H1 (cell line): Measurements from ENCODE around the gene FRRS1L. TPM values are rescaled to one million over a fixed set of nuclear protein-coding genes. Genes with fewer than 3 reads are reported as not detected.

ENCODE experiments used
- CTCF ChIA-PET: fragments of 300-600 bp; sonication (Branson Sonifier 250); formaldehyde crosslinking; loops from one replicate; lab custom pipeline; 2021; ENCODE audit not compliant: partially characterized antibody; lab: Charles Lee
- POLR2A ChIA-PET: fragments of 300-600 bp; sonication (Branson Sonifier 250); formaldehyde crosslinking; loops from one replicate; lab custom pipeline; 2021; ENCODE audit warnings: inconsistent platforms; ENCODE audit not compliant: partially characterized antibody; lab: Charles Lee
- DNase-seq, 2 experiments: peaks; one replicate each; pipeline versions ENCODE4 v3.0.0 to v3.0.0-alpha.2; 2010 to 2022; ENCODE audit warnings: low spot score in 2 of 2, low read depth in 1 of 2, mixed read lengths in 1 of 2
- FAIRE-seq: peaks from 2 replicates; lab custom pipeline; 2011; peaks lifted over from hg19 to GRCh38; lab: Jason Lieb, UNC
- H2AFZ ChIP-seq: 2 replicates; pipeline ENCODE4 v1.8.1; 2012; ENCODE audit warnings: low read length, inconsistent platforms
- H2AK5ac ChIP-seq: 2 replicates; pipeline ENCODE4 v1.6.1; 2013; ENCODE audit warnings: low read depth, low read length
- H2BK120ac ChIP-seq: replicated peaks from 2 replicates; pipeline ENCODE3; 2013; ENCODE audit warnings: low read depth, low read length, inconsistent platforms
- H2BK12ac ChIP-seq: 2 replicates; pipeline ENCODE4 v1.6.1; 2013; ENCODE audit warnings: low read depth, low read length
- H2BK15ac ChIP-seq: 2 replicates; pipeline ENCODE4 v1.6.1; 2013; ENCODE audit warnings: low read length
- H2BK20ac ChIP-seq: 2 replicates; pipeline ENCODE4 v1.6.1; 2013; ENCODE audit warnings: low read length
- H2BK5ac ChIP-seq: 2 replicates; pipeline ENCODE4 v1.6.1; 2013; ENCODE audit warnings: low read depth, low read length
- H3K14ac ChIP-seq: 2 replicates; pipeline ENCODE4 v1.6.1; 2013; ENCODE audit warnings: inconsistent platforms; ENCODE audit not compliant: insufficient read length
- H3K18ac ChIP-seq: 2 replicates; pipeline ENCODE4 v1.6.1; 2013; ENCODE audit warnings: low read length; ENCODE audit errors: extremely low read depth
- H3K23ac ChIP-seq: 2 replicates; pipeline ENCODE4 v1.6.1; 2013; ENCODE audit warnings: inconsistent platforms; ENCODE audit not compliant: insufficient read length
- H3K23me2 ChIP-seq: 2 replicates; pipeline ENCODE4 v1.6.1; 2013; ENCODE audit warnings: low read depth, low read length
- H3K27ac ChIP-seq: 2 replicates; pipeline ENCODE4 v1.6.1; 2011; ENCODE audit warnings: low read depth, low read length, inconsistent platforms
- H3K27me3 ChIP-seq, 4 experiments: replicated peaks in 1 of 4; 1 replicate in 1 of 4; 2 replicates in 3 of 4; pipeline versions ENCODE4 v1.6.1 to v1.8.1; 2011 to 2013; ENCODE audit warnings: low read length in 3 of 4, mild to moderate bottlenecking in 3 of 4, inconsistent platforms in 2 of 4, mixed read lengths in 2 of 4, moderate library complexity in 1 of 4; ENCODE audit not compliant: control insufficient read depth in 3 of 4, insufficient read depth in 3 of 4; ENCODE audit errors: extremely low read depth in 1 of 4
- H3K36me3 ChIP-seq, 4 experiments: 2 replicates each; pipeline versions ENCODE4 v1.6.1 to v1.8.1; 2011 to 2013; ENCODE audit warnings: mild to moderate bottlenecking in 4 of 4, low read length in 3 of 4, moderate library complexity in 2 of 4, control low read depth in 1 of 4, inconsistent platforms in 1 of 4; ENCODE audit not compliant: insufficient read depth in 4 of 4, control insufficient read depth in 2 of 4
- H3K4ac ChIP-seq: replicated peaks from 2 replicates; pipeline ENCODE3; 2013; ENCODE audit warnings: low read length, low read depth, mixed read lengths, inconsistent platforms; ENCODE audit not compliant: insufficient read length
- H3K4me1 ChIP-seq, 4 experiments: replicated peaks in 1 of 4; 1 replicate in 1 of 4; 2 replicates in 3 of 4; pipeline versions ENCODE4 v1.6.1 to v1.8.1; 2011 to 2013; ENCODE audit warnings: low read length in 3 of 4, inconsistent platforms in 2 of 4, mixed read lengths in 1 of 4; ENCODE audit not compliant: insufficient read depth in 4 of 4, control insufficient read depth in 3 of 4
- H3K4me2 ChIP-seq, 2 experiments: 2 replicates each; pipeline versions ENCODE4 v1.6.1 to v1.8.1; 2011 to 2013; ENCODE audit warnings: low read depth in 2 of 2, low read length in 2 of 2, control low read depth in 1 of 2, inconsistent platforms in 1 of 2, mild to moderate bottlenecking in 1 of 2; ENCODE audit not compliant: insufficient read depth in 1 of 2
- H3K4me3 ChIP-seq, 4 experiments: fragments of 200-600, 300-600 bp in 1 of 4; sonication (generic), shearing (Covaris generic), sonication (Bioruptor Twin) in 1 of 4; 2 replicates each; pipeline versions ENCODE4 v1.5.1 to v1.8.1; 2011 to 2016; ENCODE audit warnings: low read length in 4 of 4, low read depth in 3 of 4, control low read depth in 2 of 4, inconsistent platforms in 2 of 4, mild to moderate bottlenecking in 2 of 4, mixed read lengths in 1 of 4, moderate library complexity in 1 of 4; ENCODE audit not compliant: insufficient read depth in 2 of 4; ENCODE audit errors: extremely low read depth in 1 of 4
- H3K56ac ChIP-seq: replicated peaks from 2 replicates; pipeline ENCODE3; 2013; ENCODE audit warnings: low read depth, mild to moderate bottlenecking, mixed read lengths, low read length, inconsistent platforms; ENCODE audit not compliant: insufficient read length
- H3K79me1 ChIP-seq: 2 replicates; pipeline ENCODE4 v1.6.1; 2013; ENCODE audit warnings: low read depth, low read length, control low read depth
- H3K79me2 ChIP-seq, 2 experiments: 2 replicates each; pipeline versions ENCODE4 v1.6.1 to v1.8.1; 2012 to 2013; ENCODE audit warnings: low read length in 2 of 2, mild to moderate bottlenecking in 2 of 2, inconsistent platforms in 1 of 2; ENCODE audit not compliant: insufficient read depth in 2 of 2, control insufficient read depth in 1 of 2
- H3K9ac ChIP-seq, 4 experiments: replicated peaks in 1 of 4; 1 replicate in 1 of 4; 2 replicates in 3 of 4; pipeline versions ENCODE4 v1.6.1 to v1.8.1; 2011 to 2013; ENCODE audit warnings: low read depth in 3 of 4, low read length in 3 of 4, control low read depth in 2 of 4, mild to moderate bottlenecking in 2 of 4, moderate library complexity in 2 of 4, inconsistent platforms in 1 of 4; ENCODE audit errors: extremely low read depth in 1 of 4
- H3K9me3 ChIP-seq, 2 experiments: 2 replicates each; pipeline versions ENCODE4 v1.6.1 to v1.8.1; 2012 to 2013; ENCODE audit warnings: mild to moderate bottlenecking in 2 of 2, moderate library complexity in 2 of 2, control low read depth in 1 of 2, inconsistent platforms in 1 of 2, low read depth in 1 of 2, low read length in 1 of 2, mixed read lengths in 1 of 2; ENCODE audit not compliant: insufficient read depth in 2 of 2
- H4K20me1 ChIP-seq, 2 experiments: replicated peaks in 1 of 2; 2 replicates each; pipeline versions ENCODE3 to v1.8.1; 2011 to 2013; ENCODE audit warnings: inconsistent platforms in 2 of 2, low read length in 2 of 2, mild to moderate bottlenecking in 1 of 2; ENCODE audit not compliant: insufficient read depth in 2 of 2, control insufficient read depth in 1 of 2
- H4K5ac ChIP-seq: 2 replicates; pipeline ENCODE4 v1.6.1; 2013; ENCODE audit warnings: low read length, low read depth, mixed read lengths, inconsistent platforms; ENCODE audit not compliant: insufficient read length
- H4K8ac ChIP-seq: 2 replicates; pipeline ENCODE4 v1.8.0; 2013; ENCODE audit warnings: mild to moderate bottlenecking, moderate library complexity, low read length, inconsistent platforms; ENCODE audit not compliant: insufficient read depth; ENCODE audit errors: extremely low read depth
- H4K91ac ChIP-seq: replicated peaks from 2 replicates; pipeline ENCODE3; 2013; ENCODE audit warnings: low read length, mixed read lengths, inconsistent platforms; ENCODE audit not compliant: insufficient read length
- HDAC6 ChIP-seq: IDR thresholded peaks from one replicate; pipeline ENCODE4 v1.7.1; 2012; ENCODE audit warnings: low read depth, mild to moderate bottlenecking, inconsistent platforms, low read length, moderate library complexity
- MAX ChIP-seq: IDR thresholded peaks from 2 replicates; pipeline ENCODE4 v1.6.1; 2012; ENCODE audit warnings: inconsistent platforms
- RAD21 ChIP-seq, 2 experiments: IDR thresholded peaks in 1 of 2; conservative IDR thresholded peaks in 1 of 2; 2 replicates each; pipeline ENCODE4 v1.6.1; 2011; ENCODE audit warnings: low read depth in 2 of 2, low read length in 2 of 2, improper control_type of control experiment in 1 of 2, inconsistent platforms in 1 of 2, mild to moderate bottlenecking in 1 of 2, moderate library complexity in 1 of 2
- polyA plus RNA-seq, 7 experiments: library from polyadenylated mRNA; depleted of rRNA in 3 of 7; stranded (reverse) in 5 of 7; unstranded in 2 of 7; fragments of >200 nt in 5 of 7; fragments of 200-250 nt in 2 of 7; gene quantifications; 1 replicate in 5 of 7; 2 replicates in 1 of 7; 4 replicates in 1 of 7; pipeline versions ENCODE4 v1.2.1 to v1.2.3, GENCODE V29; 2011 to 2013; ENCODE audit warnings: missing spikeins in 2 of 7, mixed read lengths in 2 of 7
- total RNA-seq: library from RNA; stranded (reverse); fragmentation: NEBNext Ultra II Directional; extraction: Animal tissue kit (Norgen Biotek cat#: 25700); gene quantifications from 2 replicates; pipeline ENCODE4 v1.2.1, GENCODE V29; 2021

Gene FRRS1L
- total and polyA plus RNA-seq, 2 of the 8 experiments (the other 6 are each of a cell fraction or from before 2014, with no cell fraction given), result 1.0 to 2.2 TPM

- DNase-seq (no peak), FAIRE-seq (no peak)
- H3K18ac ChIP-seq, result no peak overlapping the region
- no peak overlapping the region for H4K5ac ChIP-seq
- H3K9ac ChIP-seq, result no peak overlapping the region
- no peak overlapping the region for H3K4me2 ChIP-seq
- H3K14ac ChIP-seq, result no peak overlapping the region
- POLR2A ChIA-PET, result interaction anchor here (3.5 kb wide), 1 partner anchor 9 kb away, joined by 22 read pairs; the partner anchor contains the start of gene TMEM245
- no peak overlapping the region for H2BK12ac ChIP-seq
- no peak overlapping the region for H2BK120ac ChIP-seq
- no peaks in the 10 kb centered on the region for H3K27me3 ChIP-seq
- H3K56ac ChIP-seq, result no peak overlapping the region
- CTCF ChIA-PET, result interaction anchor here (0.6 to 1.7 kb wide), 3 partner anchors 8 to 22 kb away, joined by 3 to 5 read pairs (median 5); no protein-coding TSS in a partner anchor
- no peak overlapping the region for H3K23ac ChIP-seq
- H2BK20ac ChIP-seq, result no peak overlapping the region
- peaks cover 11 to 13% of the 10 kb centered on the region in 2 experiments for H4K20me1 ChIP-seq
- peaks cover 0 to 5% (median 0%) of the 10 kb centered on the region in 4 experiments; a peak in 1 of 8 replicates for H3K36me3 ChIP-seq
- H2BK15ac ChIP-seq, result no peak overlapping the region
- peaks cover 18 to 95% of the 10 kb centered on the region in 2 experiments; a peak in 3 of 4 replicates for H3K79me2 ChIP-seq
- no peak overlapping the region for H3K4ac ChIP-seq
- H4K8ac ChIP-seq, result no peak overlapping the region
- H3K79me1 ChIP-seq, result peaks cover 3% of the 10 kb centered on the region; the same call in 1 of the 2 replicates
- no peak overlapping the region for H2BK5ac ChIP-seq
- no peak overlapping the region for H3K27ac ChIP-seq
- no peaks in the 10 kb centered on the region for H3K9me3 ChIP-seq
- no peak overlapping the region for H4K91ac ChIP-seq
- no peaks in the 10 kb centered on the region for H3K23me2 ChIP-seq
- TF ChIP-seq RAD21 (IDR thresholded peaks at IDR 0.05 in 1 of 2, conservative IDR thresholded peaks at IDR 0.05 in 1 of 2; ENCODE audit: low read depth in 2 of 2, low read length in 2 of 2), result no peak
- no peak for TF ChIP-seq MAX
- TF ChIP-seq HDAC6, result no peak
- no peak overlapping the region for H2AFZ ChIP-seq
- H2AK5ac ChIP-seq, result no peak overlapping the region
- H3K4me3 ChIP-seq, result no peak overlapping the region
- H3K4me1 ChIP-seq, result peaks cover 0 to 5% (median 0%) of the 10 kb centered on the region in 4 experiments; a peak in 3 of 7 replicates
These were observed 57.1 kb downstream of the FRRS1L start for GRCh38 chr9:109109967-109110328.
